GM23338 (cell line): ENCODE measurements around the gene MYORG. TPM values are rescaled to one million over a fixed set of nuclear protein-coding genes. Genes with fewer than 3 reads are reported as not detected.

Experiments used
- ATAC-seq: fragments of 200-7000 bp; cut with Tn5 transposase; 3 replicates; pipeline ENCODE4 v1.9.1; 2020
- DNase-seq: peaks from one replicate; pipeline ENCODE4 v3.0.0-alpha.2; 2015; ENCODE audit warnings: low spot score
- H2AFZ ChIP-seq: fragments of 200-600 bp; sonication (generic); 2 replicates; pipeline ENCODE4 v1.8.0; 2016; ENCODE audit warnings: antibody characterized with exemption, mild to moderate bottlenecking, moderate library complexity
- H3F3A ChIP-seq: fragments of 200-600 bp; sonication (generic); replicated peaks from 2 replicates; pipeline ENCODE4 v1.8.0; 2017; ENCODE audit warnings: antibody characterized with exemption, mixed run types, low read depth
- H3K27ac ChIP-seq: fragments of 200-600 bp; sonication (generic); 2 replicates; pipeline ENCODE4 v1.6.1; 2016; ENCODE audit warnings: low read depth
- H3K27me3 ChIP-seq: fragments of 200-600 bp; sonication (generic); 2 replicates; pipeline ENCODE4 v1.8.0; 2016; ENCODE audit warnings: mild to moderate bottlenecking, mixed run types, moderate library complexity; ENCODE audit not compliant: insufficient read depth
- H3K36me3 ChIP-seq: fragments of 200-600 bp; sonication (generic); 2 replicates; pipeline ENCODE4 v1.8.0; 2016; ENCODE audit warnings: mild to moderate bottlenecking; ENCODE audit not compliant: insufficient read depth
- H3K4me1 ChIP-seq: fragments of 200-600 bp; sonication (generic); 2 replicates; pipeline ENCODE4 v1.8.0; 2016; ENCODE audit warnings: mild to moderate bottlenecking, moderate library complexity; ENCODE audit not compliant: insufficient read depth
- H3K4me2 ChIP-seq: fragments of 200-600 bp; sonication (generic); 2 replicates; pipeline ENCODE4 v1.7.1; 2017; ENCODE audit warnings: mixed run types
- H3K4me3 ChIP-seq: fragments of 200-600 bp; sonication (generic); 2 replicates; pipeline ENCODE4 v1.6.1; 2016; ENCODE audit warnings: mixed run types
- H3K79me2 ChIP-seq: fragments of 200-600 bp; sonication (generic); replicated peaks from 2 replicates; pipeline ENCODE4 v1.8.0; 2017; ENCODE audit warnings: mild to moderate bottlenecking; ENCODE audit not compliant: insufficient read depth
- H3K9me2 ChIP-seq: fragments of 200-600 bp; sonication (generic); 2 replicates; pipeline ENCODE4 v1.8.0; 2017; ENCODE audit not compliant: insufficient read depth
- H4K20me1 ChIP-seq: fragments of 200-600 bp; sonication (generic); replicated peaks from 2 replicates; pipeline ENCODE4 v1.8.0; 2017; ENCODE audit warnings: mild to moderate bottlenecking; ENCODE audit not compliant: insufficient read depth
- H3K27ac Mint-ChIP-seq: 2 replicates; pipeline ENCODE4 v1.8.0; 2020; ENCODE audit warnings: inconsistent platforms, mild to moderate bottlenecking, moderate library complexity, mixed read lengths
- H3K27me3 Mint-ChIP-seq: 3 replicates; pipeline ENCODE4 v1.8.0; 2022; ENCODE audit warnings: low read depth, mild to moderate bottlenecking, moderate library complexity, mixed read lengths, inconsistent platforms; ENCODE audit not compliant: insufficient read depth, poor library complexity
- H3K36me3 Mint-ChIP-seq: 3 replicates; pipeline ENCODE4 v1.8.0; 2021; ENCODE audit warnings: low read depth, mild to moderate bottlenecking, inconsistent platforms, moderate library complexity, mixed read lengths
- H3K4me1 Mint-ChIP-seq: 3 replicates; pipeline ENCODE4 v1.8.0; 2020; ENCODE audit warnings: mild to moderate bottlenecking, inconsistent platforms, mixed read lengths
- H3K4me3 Mint-ChIP-seq: 3 replicates; pipeline ENCODE4 v1.8.0; 2021; ENCODE audit warnings: moderate library complexity, mild to moderate bottlenecking, inconsistent platforms, mixed read lengths
- H3K9me3 Mint-ChIP-seq: 3 replicates; pipeline ENCODE4 v1.8.0; 2020; ENCODE audit warnings: moderate library complexity, mild to moderate bottlenecking, inconsistent platforms, mixed read lengths
- ETS1 ChIP-seq: IDR thresholded peaks from 2 replicates; pipeline ENCODE4 v1.6.1; 2016; ENCODE audit warnings: antibody characterized with exemption
- EZH2 ChIP-seq: fragments of 200-600 bp; sonication (generic); IDR thresholded peaks from one replicate; pipeline ENCODE4 v1.8.0; 2017; ENCODE audit warnings: antibody characterized with exemption, mild to moderate bottlenecking, low read depth; ENCODE audit not compliant: unreplicated experiment
- EZH2phosphoT487 ChIP-seq: fragments of 200-600 bp; sonication (generic); IDR thresholded peaks from one replicate; pipeline ENCODE4 v1.8.1; 2018; ENCODE audit warnings: antibody characterized with exemption; ENCODE audit not compliant: unreplicated experiment
- JUNB ChIP-seq: IDR thresholded peaks from one replicate; pipeline ENCODE4 v1.6.1; 2016; ENCODE audit warnings: antibody characterized with exemption; ENCODE audit not compliant: unreplicated experiment
- NANOG ChIP-seq: IDR thresholded peaks from 2 replicates; pipeline ENCODE4 v1.6.1; 2016; ENCODE audit warnings: antibody characterized with exemption, borderline replicate concordance
- REST ChIP-seq: IDR thresholded peaks from one replicate; pipeline ENCODE4 v1.6.1; 2018; ENCODE audit warnings: antibody characterized with exemption; ENCODE audit not compliant: unreplicated experiment
- STAT1 ChIP-seq: IDR thresholded peaks from one replicate; pipeline ENCODE4 v1.6.1; 2016; ENCODE audit warnings: antibody characterized with exemption; ENCODE audit not compliant: unreplicated experiment
- ZNF114 ChIP-seq: fragments of 250-450 bp; sonication (Bioruptor Pico); IDR thresholded peaks from 2 replicates; pipeline ENCODE4 v1.5.0; 2020; ENCODE audit warnings: mild to moderate bottlenecking, moderate library complexity
- ZNF331 ChIP-seq: fragments of 250-450 bp; sonication (Bioruptor Pico); IDR thresholded peaks from 2 replicates; pipeline ENCODE4 v1.5.0; 2020; ENCODE audit warnings: low read depth, mild to moderate bottlenecking, moderate library complexity
- polyA plus RNA-seq: library from polyadenylated mRNA; unstranded; fragments of >200 nt; fragmentation: Nextera tagmentation; extraction: Ambion mirVana; gene quantifications from 2 replicates; pipeline ENCODE4 v1.2.1, GENCODE V29; 2016
- total RNA-seq: library from RNA; depleted of rRNA; stranded (reverse); fragments of >200 nt; shearing (Covaris generic); gene quantifications from 2 replicates; pipeline ENCODE4 v1.2.3, GENCODE V29; 2014
- TF ChIP-seq, protein P1 (sequence below), 2 experiments: fragments of 200-600 bp in 1 of 2; sonication (generic) in 1 of 2; conservative IDR thresholded peaks; 2 replicates each; pipeline versions ENCODE4 v1.5.1 to v1.6.1; 2016 to 2017; ENCODE audit warnings: antibody characterized with exemption in 2 of 2, low read depth in 2 of 2, mild to moderate bottlenecking in 2 of 2, moderate library complexity in 1 of 2

MYORG gene
- total and polyA plus RNA-seq, 2 experiments from 2014 or later, result 1.5 to 7.3 TPM

DNA sequence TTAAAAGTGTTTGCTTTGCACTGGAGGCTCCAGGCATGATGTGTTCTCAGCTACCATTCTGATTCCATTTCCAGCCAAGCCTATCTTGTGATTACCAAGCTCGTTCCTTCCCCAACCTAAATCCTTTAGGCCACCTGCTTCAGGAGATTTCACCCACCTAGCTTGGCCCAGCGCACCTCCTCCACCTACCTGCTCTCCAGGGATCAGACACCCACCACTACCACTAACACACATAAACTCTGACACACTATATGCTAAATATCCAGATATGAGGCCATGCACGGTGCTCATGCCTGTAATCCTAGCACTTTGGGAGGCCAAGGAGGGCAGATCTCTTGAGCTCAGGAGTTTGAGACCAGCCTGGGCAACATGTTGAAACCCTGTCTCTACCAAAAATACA, 2.4 kb downstream of the MYORG start:
- H3K36me3 ChIP-seq, result no peaks in the 10 kb centered on the region
- ATAC-seq, result no peak
- no peak overlapping the region for H2AFZ ChIP-seq
- H3K27ac ChIP-seq, result no peak overlapping the region
- H3K9me2 ChIP-seq, result no peaks in the 10 kb centered on the region
- H3K79me2 ChIP-seq, result no peaks in the 10 kb centered on the region
- TF ChIP-seq, protein P1, sequence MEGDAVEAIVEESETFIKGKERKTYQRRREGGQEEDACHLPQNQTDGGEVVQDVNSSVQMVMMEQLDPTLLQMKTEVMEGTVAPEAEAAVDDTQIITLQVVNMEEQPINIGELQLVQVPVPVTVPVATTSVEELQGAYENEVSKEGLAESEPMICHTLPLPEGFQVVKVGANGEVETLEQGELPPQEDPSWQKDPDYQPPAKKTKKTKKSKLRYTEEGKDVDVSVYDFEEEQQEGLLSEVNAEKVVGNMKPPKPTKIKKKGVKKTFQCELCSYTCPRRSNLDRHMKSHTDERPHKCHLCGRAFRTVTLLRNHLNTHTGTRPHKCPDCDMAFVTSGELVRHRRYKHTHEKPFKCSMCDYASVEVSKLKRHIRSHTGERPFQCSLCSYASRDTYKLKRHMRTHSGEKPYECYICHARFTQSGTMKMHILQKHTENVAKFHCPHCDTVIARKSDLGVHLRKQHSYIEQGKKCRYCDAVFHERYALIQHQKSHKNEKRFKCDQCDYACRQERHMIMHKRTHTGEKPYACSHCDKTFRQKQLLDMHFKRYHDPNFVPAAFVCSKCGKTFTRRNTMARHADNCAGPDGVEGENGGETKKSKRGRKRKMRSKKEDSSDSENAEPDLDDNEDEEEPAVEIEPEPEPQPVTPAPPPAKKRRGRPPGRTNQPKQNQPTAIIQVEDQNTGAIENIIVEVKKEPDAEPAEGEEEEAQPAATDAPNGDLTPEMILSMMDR (conservative IDR thresholded peaks at IDR 0.05; ENCODE audit: low read depth in 2 of 2), result no peak
- TF ChIP-seq ZNF331 (no peak), NANOG (no peak)
- Mint-ChIP-seq H3K27ac (no peak overlapping the region), H3K36me3 (peaks cover 25% of the 10 kb centered on the region), H3K27me3 (peaks cover 17% of the 10 kb centered on the region), H3K4me1 (peaks cover 23% of the 10 kb centered on the region), H3K4me3 (no peak overlapping the region), H3K9me3 (no peaks in the 10 kb centered on the region; the same call in 2 of the 3 replicates)
- no peak overlapping the region for H3K4me3 ChIP-seq
- H3K4me1 ChIP-seq, result peaks cover 19% of the 10 kb centered on the region
- no peaks in the 10 kb centered on the region for H3F3A ChIP-seq
- peaks cover 16% of the 10 kb centered on the region for H3K27me3 ChIP-seq
- H4K20me1 ChIP-seq, result no peaks in the 10 kb centered on the region
- no peak overlapping the region; the same call in 1 of the 2 replicates for H3K4me2 ChIP-seq
- DNase-seq, result no peak

- no peak overlapping the region for H3K4me2 ChIP-seq
- no peaks in the 10 kb centered on the region for H3F3A ChIP-seq
- DNase-seq (no peak), ATAC-seq (no peak)
- H3K79me2 ChIP-seq, result no peaks in the 10 kb centered on the region
- Mint-ChIP-seq H3K9me3 (peaks cover under 1% of the 10 kb centered on the region; the same call in 1 of the 3 replicates), H3K36me3 (peaks cover 29% of the 10 kb centered on the region), H3K4me1 (peaks cover 21% of the 10 kb centered on the region), H3K27ac (no peak overlapping the region), H3K27me3 (peaks cover 17% of the 10 kb centered on the region), H3K4me3 (no peak overlapping the region; the same call in 2 of the 3 replicates)
- H3K4me1 ChIP-seq, result peaks cover 19% of the 10 kb centered on the region
- H4K20me1 ChIP-seq, result no peaks in the 10 kb centered on the region
- H3K27me3 ChIP-seq, result peaks cover 15% of the 10 kb centered on the region
- no peaks in the 10 kb centered on the region for H3K36me3 ChIP-seq
- no peaks in the 10 kb centered on the region for H3K9me2 ChIP-seq
- H3K4me3 ChIP-seq, result no peak overlapping the region
- H2AFZ ChIP-seq, result no peak overlapping the region
- no peak overlapping the region for H3K27ac ChIP-seq
- TF ChIP-seq REST (no peak), NANOG (no peak), ETS1 (no peak), STAT1 (no peak), ZNF114 (CRISPR knock-in tag) (no peak), EZH2 (no peak), JUNB (no peak), ZNF331 (no peak), EZH2phosphoT487 (no peak)
Measured at GRCh38 chr9:34373749-34374148, 2.9 kb downstream of the MYORG start.
